ENCODE data around the gene TTC23.

GRCh38 chr15:99172171-99172570, 77.2 kb downstream of the TTC23 start:
- TF ChIP-seq CTCF (IDR thresholded peaks at IDR 0.05), result no peak
- TF ChIP-seq FOXK1 (CRISPR knock-in tag; IDR thresholded peaks at IDR 0.05), result no peak
- no peak for TF ChIP-seq ATF3 (CRISPR knock-in tag; conservative IDR thresholded peaks at IDR 0.05)
- no peak for TF ChIP-seq CREB1 (CRISPR knock-in tag; IDR thresholded peaks at IDR 0.05)
- TF ChIP-seq PREB (CRISPR knock-in tag; IDR thresholded peaks at IDR 0.05; ENCODE audit: borderline replicate concordance), result no peak

All from WTC11 (cell line).